ENCODE data around the gene FGF11.

FGF11 gene

GRCh38 chr17:7439462-7440112 lies at the start of gene FGF11:
Gene FGF11 (plus strand): TSS chr17:7439512. CDS start chr17:7439621, 109 bp downstream.
- no peak for DNase-seq (ENCODE audit: low read depth in 2 of 2)
- no peak for TF ChIP-seq CTCF (IDR thresholded peaks at IDR 0.05; ENCODE audit: low read depth, low read length)
- peak within 1 kb of the TSS; percentile 48 to 50 for H3K4me3 ChIP-seq (replicated peaks in 1 of 2; ENCODE audit: low read depth in 2 of 2, low read length in 2 of 2)

GRCh38 chr17:7389924-7390910 lies 49.1 kb upstream of the FGF11 start:
- TF ChIP-seq CTCF (IDR thresholded peaks at IDR 0.05; ENCODE audit: low read depth, low read length), result no peak
- no peak overlapping the region for H3K4me3 ChIP-seq (replicated peaks in 1 of 2; ENCODE audit: low read depth in 2 of 2, low read length in 2 of 2)
- DNase-seq (ENCODE audit: low read depth in 2 of 2), result no peak

GRCh38 chr17:7391307-7391706 lies 48.0 kb upstream of the FGF11 start:
- no peak for TF ChIP-seq CTCF (IDR thresholded peaks at IDR 0.05; ENCODE audit: low read depth, low read length)
- DNase-seq (ENCODE audit: low read depth in 2 of 2), result no peak
- no peak overlapping the region for H3K4me3 ChIP-seq (replicated peaks in 1 of 2; ENCODE audit: low read depth in 2 of 2, low read length in 2 of 2)

- H3K4me3 ChIP-seq (replicated peaks in 1 of 2; ENCODE audit: low read depth in 2 of 2, low read length in 2 of 2), result peak overlapping the region; percentile 91 to 94
- DNase-seq (ENCODE audit: low read depth in 2 of 2), result no peak
- no peak for TF ChIP-seq CTCF (IDR thresholded peaks at IDR 0.05; ENCODE audit: low read depth, low read length)
Measured at GRCh38 chr17:7392696-7393612, 46.4 kb upstream of the FGF11 start.

GRCh38 chr17:7393613-7394451 lies 45.5 kb upstream of the FGF11 start:
- peak; percentile 18 for TF ChIP-seq CTCF (IDR thresholded peaks at IDR 0.05; ENCODE audit: low read depth, low read length)

More at GRCh38 chr17:7393613-7394451, 45.5 kb upstream of the FGF11 start:
- H3K4me3 ChIP-seq (replicated peaks in 1 of 2; ENCODE audit: low read depth in 2 of 2, low read length in 2 of 2), result peak overlapping the region; percentile 91 to 94
- DNase-seq (ENCODE audit: low read depth in 2 of 2), result no peak

All from cardiac fibroblast (primary cell).